ENCODE measurements around the gene UMODL1.

UMODL1 gene

GRCh38 chr21:42145569-42146272, 74.6 kb downstream of the UMODL1 start:
- in situ Hi-C loops (cut with MboI; ENCODE audit: low sequenced_read_pairs), result no loop called here

- in situ Hi-C loops (cut with MboI; ENCODE audit: low sequenced_read_pairs), result no loop called here
These were observed 75.2 kb downstream of the UMODL1 start for GRCh38 chr21:42146273-42146805.

- in situ Hi-C loops (cut with MboI; ENCODE audit: low sequenced_read_pairs), result no loop called here
These were observed 75.7 kb downstream of the UMODL1 start for GRCh38 chr21:42146821-42147220.

GRCh38 chr21:42147386-42148020, 76.4 kb downstream of the UMODL1 start:
- in situ Hi-C loops (cut with MboI; ENCODE audit: low sequenced_read_pairs), result no loop called here

- in situ Hi-C loops (cut with MboI; ENCODE audit: low sequenced_read_pairs), result no loop called here
These were observed 77.0 kb downstream of the UMODL1 start for GRCh38 chr21:42148097-42148496.

- in situ Hi-C loops (cut with MboI; ENCODE audit: low sequenced_read_pairs), result no loop called here
These were observed 77.5 kb downstream of the UMODL1 start for GRCh38 chr21:42148584-42148983.

GRCh38 chr21:42149656-42150473, 78.7 kb downstream of the UMODL1 start:
- in situ Hi-C loops (cut with MboI; ENCODE audit: low sequenced_read_pairs), result no loop called here

- in situ Hi-C loops (cut with MboI; ENCODE audit: low sequenced_read_pairs), result no loop called here
These were observed 79.5 kb downstream of the UMODL1 start for GRCh38 chr21:42150474-42151085.

GRCh38 chr21:42151148-42151947, 80.2 kb downstream of the UMODL1 start:
- in situ Hi-C loops (cut with MboI; ENCODE audit: low sequenced_read_pairs), result no loop called here

- in situ Hi-C loops (cut with MboI; ENCODE audit: low sequenced_read_pairs), result no loop called here
These were observed 80.8 kb downstream of the UMODL1 start for GRCh38 chr21:42151948-42152220.

- in situ Hi-C loops (cut with MboI; ENCODE audit: low sequenced_read_pairs), result no loop called here
These were observed 82.0 kb downstream of the UMODL1 start for GRCh38 chr21:42153046-42153686.

GRCh38 chr21:42153746-42154145, 82.6 kb downstream of the UMODL1 start:
- in situ Hi-C loops (cut with MboI; ENCODE audit: low sequenced_read_pairs), result no loop called here

- in situ Hi-C loops (cut with MboI; ENCODE audit: low sequenced_read_pairs), result no loop called here
These were observed 83.3 kb downstream of the UMODL1 start for GRCh38 chr21:42154237-42155044.

GRCh38 chr21:42155045-42155855, 84.1 kb downstream of the UMODL1 start:
- in situ Hi-C loops (cut with MboI; ENCODE audit: low sequenced_read_pairs), result no loop called here

- in situ Hi-C loops (cut with MboI; ENCODE audit: low sequenced_read_pairs), result no loop called here
These were observed 85.8 kb downstream of the UMODL1 start for GRCh38 chr21:42156690-42157605.

- in situ Hi-C loops (cut with MboI; ENCODE audit: low sequenced_read_pairs), result no loop called here
These were observed 86.6 kb downstream of the UMODL1 start for GRCh38 chr21:42157606-42158310.

GRCh38 chr21:42158846-42159245, 87.7 kb downstream of the UMODL1 start:
- in situ Hi-C loops (cut with MboI; ENCODE audit: low sequenced_read_pairs), result no loop called here
